ENCODE results near the gene PPP1R36.

Gene PPP1R36

GRCh38 chr14:64572386-64573104, 22.8 kb downstream of the PPP1R36 start:
- DNase-seq = no peak

GRCh38 chr14:64573109-64573508, 23.3 kb downstream of the PPP1R36 start:
- no peak for DNase-seq

- DNase-seq = no peak
Measured at GRCh38 chr14:64574371-64575107, 24.8 kb downstream of the PPP1R36 start.

- no peak for DNase-seq
Measured at GRCh38 chr14:64577211-64577610, 27.4 kb downstream of the PPP1R36 start.

GRCh38 chr14:64580467-64580866, 30.7 kb downstream of the PPP1R36 start:
- no peak for DNase-seq

- no peak for DNase-seq
Measured at GRCh38 chr14:64581363-64581762, 31.6 kb downstream of the PPP1R36 start.

GRCh38 chr14:64581817-64582216, 32.1 kb downstream of the PPP1R36 start:
- DNase-seq = no peak

GRCh38 chr14:64584190-64584589, 34.4 kb downstream of the PPP1R36 start:
- no peak for DNase-seq

GRCh38 chr14:64591809-64592208, 42.0 kb downstream of the PPP1R36 start:
- no peak for DNase-seq

- DNase-seq = no peak
Measured at GRCh38 chr14:64594438-64594837, 44.7 kb downstream of the PPP1R36 start.

GRCh38 chr14:64598404-64598803, 48.6 kb downstream of the PPP1R36 start:
- DNase-seq = no peak

GRCh38 chr14:64601571-64601970, 51.8 kb downstream of the PPP1R36 start:
- DNase-seq = no peak

- DNase-seq = no peak
Measured at GRCh38 chr14:64602826-64603225, 53.1 kb downstream of the PPP1R36 start.

- DNase-seq = no peak
Measured at GRCh38 chr14:64604001-64604400, 54.2 kb downstream of the PPP1R36 start.

GRCh38 chr14:64604881-64605280, 55.1 kb downstream of the PPP1R36 start:
- DNase-seq = no peak

GRCh38 chr14:64605926-64606685, 56.3 kb downstream of the PPP1R36 start:
- no peak for DNase-seq

- no peak for DNase-seq
Measured at GRCh38 chr14:64610049-64610746, 60.4 kb downstream of the PPP1R36 start.

- no peak for DNase-seq
Measured at GRCh38 chr14:64611358-64612020, 61.7 kb downstream of the PPP1R36 start.

- DNase-seq = no peak
Measured at GRCh38 chr14:64612021-64612380, 62.2 kb downstream of the PPP1R36 start.

- DNase-seq = no peak
Measured at GRCh38 chr14:64612971-64613666, 63.4 kb downstream of the PPP1R36 start.

GRCh38 chr14:64614166-64614565, 64.4 kb downstream of the PPP1R36 start:
- DNase-seq = no peak

GRCh38 chr14:64614805-64615391, 65.1 kb downstream of the PPP1R36 start:
- no peak for DNase-seq

Measured in activated CD8-positive, alpha-beta memory T cell treated with anti-CD3 and anti-CD28 coated beads for 24 hours (primary cell).